Raji (cell line): ENCODE measurements around the gene NHSL2.

Experiments used
- POLR2A ChIP-seq: IDR thresholded peaks from 2 replicates; pipeline ENCODE4 v1.6.1; 2011; ENCODE audit warnings: low read depth, low read length, control low read depth; ENCODE audit not compliant: insufficient read depth

The NHSL2 gene

GRCh38 chrX:71917621-71918343, 7.1 kb downstream of the NHSL2 start:
- TF ChIP-seq POLR2A = no peak

GRCh38 chrX:71919431-71919830, 8.8 kb downstream of the NHSL2 start:
- TF ChIP-seq POLR2A = no peak

- TF ChIP-seq POLR2A = no peak
Observed at GRCh38 chrX:71919886-71920285, 9.2 kb downstream of the NHSL2 start.

GRCh38 chrX:71922686-71923085, 12.0 kb downstream of the NHSL2 start:
- no peak for TF ChIP-seq POLR2A

- TF ChIP-seq POLR2A = no peak
Observed at GRCh38 chrX:71923516-71923915, 12.9 kb downstream of the NHSL2 start.

- no peak for TF ChIP-seq POLR2A
Observed at GRCh38 chrX:71927040-71927439, 16.4 kb downstream of the NHSL2 start.

GRCh38 chrX:71928856-71929255, 18.2 kb downstream of the NHSL2 start:
- TF ChIP-seq POLR2A = no peak

- TF ChIP-seq POLR2A = no peak
Observed at GRCh38 chrX:71930298-71930697, 19.7 kb downstream of the NHSL2 start.

GRCh38 chrX:71935476-71935875, 24.8 kb downstream of the NHSL2 start:
- no peak for TF ChIP-seq POLR2A

- no peak for TF ChIP-seq POLR2A
Observed at GRCh38 chrX:71936632-71937031, 26.0 kb downstream of the NHSL2 start.

GRCh38 chrX:71938371-71938770, 27.7 kb downstream of the NHSL2 start:
- no peak for TF ChIP-seq POLR2A

GRCh38 chrX:71941145-71941544, 30.5 kb downstream of the NHSL2 start:
- no peak for TF ChIP-seq POLR2A

GRCh38 chrX:71941776-71942175, 31.1 kb downstream of the NHSL2 start:
- TF ChIP-seq POLR2A = no peak

GRCh38 chrX:71944369-71944768, 33.7 kb downstream of the NHSL2 start:
- no peak for TF ChIP-seq POLR2A

GRCh38 chrX:71945237-71945805, 34.7 kb downstream of the NHSL2 start:
- TF ChIP-seq POLR2A = no peak

GRCh38 chrX:71949363-71949762, 38.7 kb downstream of the NHSL2 start:
- no peak for TF ChIP-seq POLR2A
